D721Med (cell line): ENCODE data around the gene VWA3B.

Experiments
- DNase-seq: peaks from one replicate; pipeline ENCODE4 v3.0.0; 2011; ENCODE audit warnings: low spot score; ENCODE audit not compliant: insufficient read length
- FAIRE-seq: peaks from 2 replicates; lab custom pipeline; 2011; peaks lifted over from hg19 to GRCh38; lab: Jason Lieb, UNC
- CTCF ChIP-seq: IDR thresholded peaks from 2 replicates; pipeline ENCODE4 v1.5.1; 2012; ENCODE audit warnings: mild to moderate bottlenecking, control low read depth; ENCODE audit not compliant: insufficient read depth; ENCODE audit errors: missing control alignments

Gene VWA3B

GRCh38 chr2:98348066-98348561, 261.1 kb downstream of the VWA3B start:
- FAIRE-seq: no peak

GRCh38 chr2:98350411-98350810, 263.4 kb downstream of the VWA3B start:
- DNase-seq (no peak), FAIRE-seq (no peak)
- TF ChIP-seq CTCF: no peak

More at GRCh38 chr2:98348066-98348561, 261.1 kb downstream of the VWA3B start:
- TF ChIP-seq CTCF: no peak
- no peak for DNase-seq

- FAIRE-seq: no peak
- no peak for TF ChIP-seq CTCF
- DNase-seq: no peak
Measured at GRCh38 chr2:98355881-98356280, 268.9 kb downstream of the VWA3B start.

- no peak for DNase-seq
- no peak for FAIRE-seq
- no peak for TF ChIP-seq CTCF
Measured at GRCh38 chr2:98356729-98357128, 269.8 kb downstream of the VWA3B start.

GRCh38 chr2:98357849-98358248, 270.9 kb downstream of the VWA3B start:
- DNase-seq: no peak
- no peak for FAIRE-seq
- TF ChIP-seq CTCF: no peak

- TF ChIP-seq CTCF: no peak
- DNase-seq (no peak), FAIRE-seq (no peak)
Measured at GRCh38 chr2:98359986-98360385, 273.0 kb downstream of the VWA3B start.
